Activated T-cell treated with anti-CD3 and anti-CD28 coated beads, Interleukin-2, amount 50 U/mL, for 24 hours (primary cell): ENCODE measurements around the gene ERRFI1.

Experiments
- DNase-seq: peaks from one replicate; pipeline ENCODE4 v3.0.0-alpha.2; 2020
- H3K27ac Mint-ChIP-seq: 2 replicates; pipeline ENCODE4 v1.8.0; 2020; ENCODE audit warnings: mild to moderate bottlenecking, mixed read lengths
- H3K27me3 Mint-ChIP-seq: 2 replicates; pipeline ENCODE4 v1.8.0; 2020; ENCODE audit warnings: mixed read lengths
- H3K36me3 Mint-ChIP-seq: 2 replicates; pipeline ENCODE4 v1.8.0; 2020; ENCODE audit warnings: low read depth, mixed read lengths
- H3K4me1 Mint-ChIP-seq: 2 replicates; pipeline ENCODE4 v1.8.0; 2020; ENCODE audit warnings: low read depth, mixed read lengths
- H3K4me3 Mint-ChIP-seq: 2 replicates; pipeline ENCODE4 v1.8.0; 2020; ENCODE audit warnings: mild to moderate bottlenecking, moderate library complexity, mixed read lengths
- H3K9me3 Mint-ChIP-seq: 2 replicates; pipeline ENCODE4 v1.8.0; 2020; ENCODE audit warnings: mixed read lengths

The ERRFI1 gene

GRCh38 chr1:8006037-8006963 is 19.8 kb downstream of the ERRFI1 start:
- DNase-seq, result no peak
- Mint-ChIP-seq H3K27me3 (no peaks in the 10 kb centered on the region), H3K4me1 (no peaks in the 10 kb centered on the region), H3K9me3 (no peaks in the 10 kb centered on the region), H3K36me3 (peaks cover 37% of the 10 kb centered on the region), H3K4me3 (no peak overlapping the region), H3K27ac (no peak overlapping the region)

DNA sequence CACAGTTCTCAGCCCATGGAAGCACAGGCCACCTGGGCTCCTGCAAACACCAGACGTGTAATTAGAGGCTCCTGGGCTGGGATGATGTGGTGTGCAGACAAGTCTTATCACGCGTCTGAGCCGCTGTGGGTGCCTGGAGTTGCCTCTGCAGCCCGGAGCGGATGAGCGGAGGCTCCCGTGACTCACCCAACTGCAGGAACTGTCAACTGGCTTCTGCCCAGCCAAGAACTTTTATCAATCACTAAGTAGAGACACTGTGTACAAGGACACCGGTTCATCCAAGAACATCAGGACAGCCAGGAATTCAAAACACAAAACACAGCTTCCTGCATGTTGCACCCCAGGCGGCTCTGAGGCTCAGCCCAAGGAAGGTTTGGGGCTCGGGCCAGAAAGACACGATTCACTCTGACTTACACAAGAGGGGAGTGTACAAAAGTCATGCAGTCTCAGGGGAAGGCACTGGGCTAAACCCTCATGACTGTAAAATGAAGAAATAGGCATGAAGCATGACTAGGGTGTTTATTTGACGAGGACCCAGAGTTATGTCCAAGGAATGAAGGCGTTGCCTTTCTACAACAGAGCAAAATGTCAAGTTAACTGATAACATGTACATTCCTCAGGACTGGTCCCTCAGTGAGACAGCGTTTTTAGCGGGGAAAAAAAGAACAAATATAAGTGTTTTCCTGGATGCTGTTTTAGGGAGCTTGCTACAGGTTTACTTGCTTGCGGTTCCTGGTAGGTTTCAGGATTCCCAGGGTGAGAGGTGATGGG is 21.1 kb downstream of the ERRFI1 start:
- H3K4me3 Mint-ChIP-seq, result no peak overlapping the region
- H3K27ac Mint-ChIP-seq, result no peak overlapping the region
- H3K36me3 Mint-ChIP-seq, result peaks cover 45% of the 10 kb centered on the region
- DNase-seq, result no peak
- no peaks in the 10 kb centered on the region for H3K27me3 Mint-ChIP-seq
- no peaks in the 10 kb centered on the region for H3K4me1 Mint-ChIP-seq
- H3K9me3 Mint-ChIP-seq, result no peaks in the 10 kb centered on the region

- Mint-ChIP-seq H3K36me3 (peaks cover 49% of the 10 kb centered on the region), H3K4me3 (no peak overlapping the region), H3K9me3 (no peaks in the 10 kb centered on the region), H3K27me3 (no peaks in the 10 kb centered on the region), H3K27ac (no peak overlapping the region), H3K4me1 (no peaks in the 10 kb centered on the region)
- DNase-seq, result no peak
Observed at GRCh38 chr1:8004113-8004802, 21.9 kb downstream of the ERRFI1 start.

GRCh38 chr1:8003438-8004112 is 22.5 kb downstream of the ERRFI1 start:
- Mint-ChIP-seq H3K27me3 (no peaks in the 10 kb centered on the region), H3K4me3 (no peak overlapping the region), H3K9me3 (no peaks in the 10 kb centered on the region), H3K27ac (no peak overlapping the region), H3K36me3 (peaks cover 49% of the 10 kb centered on the region), H3K4me1 (no peaks in the 10 kb centered on the region)
- no peak for DNase-seq

DNA sequence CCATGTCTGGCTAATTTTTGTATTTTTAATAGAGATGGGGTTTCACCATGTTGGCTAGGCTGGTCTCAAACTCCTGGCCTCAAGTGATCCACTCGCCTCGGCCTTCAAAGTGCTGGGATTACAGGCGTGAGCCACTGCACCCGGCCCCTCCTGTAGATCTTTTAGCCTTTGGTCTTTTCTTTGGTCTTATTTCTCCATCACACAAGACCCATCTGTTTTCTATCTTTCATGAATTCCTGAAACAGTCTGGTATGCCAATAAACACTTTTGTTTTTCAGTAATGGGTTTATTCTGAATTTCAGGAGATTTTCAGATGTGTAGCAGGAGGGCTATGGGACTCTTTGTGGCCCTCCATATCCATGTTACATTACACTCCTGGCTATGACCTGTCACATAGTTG is 23.2 kb downstream of the ERRFI1 start:
- Mint-ChIP-seq H3K9me3 (no peaks in the 10 kb centered on the region), H3K27ac (no peak overlapping the region), H3K4me1 (no peaks in the 10 kb centered on the region), H3K4me3 (no peak overlapping the region), H3K27me3 (no peaks in the 10 kb centered on the region), H3K36me3 (peaks cover 50% of the 10 kb centered on the region)
- DNase-seq, result no peak

GRCh38 chr1:8002329-8002910 is 23.7 kb downstream of the ERRFI1 start:
- Mint-ChIP-seq H3K4me1 (no peaks in the 10 kb centered on the region), H3K36me3 (peaks cover 52% of the 10 kb centered on the region), H3K4me3 (no peak overlapping the region), H3K27ac (no peak overlapping the region), H3K9me3 (no peaks in the 10 kb centered on the region), H3K27me3 (no peaks in the 10 kb centered on the region)
- no peak for DNase-seq

DNA sequence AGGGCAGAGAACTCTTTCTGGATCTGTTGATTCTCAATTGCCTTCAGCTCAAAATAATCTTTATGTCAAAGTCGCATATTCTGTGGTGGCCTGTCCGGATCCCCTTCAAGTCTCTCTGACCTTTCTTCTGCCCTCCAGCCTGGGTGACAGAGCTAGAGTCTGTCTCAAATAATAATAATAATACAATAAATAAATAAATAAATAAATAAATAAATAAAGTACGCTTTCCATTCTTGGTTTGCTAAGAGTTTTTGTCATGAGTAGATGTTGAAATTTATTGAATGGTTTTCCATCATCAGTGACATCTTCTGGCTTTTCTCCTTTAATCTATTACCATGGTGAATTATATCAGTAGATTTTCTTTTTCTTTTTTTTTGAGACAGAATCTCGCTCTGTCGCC is 30.7 kb downstream of the ERRFI1 start:
- Mint-ChIP-seq H3K4me3 (no peak overlapping the region), H3K27me3 (no peaks in the 10 kb centered on the region), H3K27ac (no peak overlapping the region), H3K36me3 (peaks cover 60% of the 10 kb centered on the region), H3K4me1 (peaks cover 6% of the 10 kb centered on the region), H3K9me3 (no peaks in the 10 kb centered on the region)
- no peak for DNase-seq

DNA sequence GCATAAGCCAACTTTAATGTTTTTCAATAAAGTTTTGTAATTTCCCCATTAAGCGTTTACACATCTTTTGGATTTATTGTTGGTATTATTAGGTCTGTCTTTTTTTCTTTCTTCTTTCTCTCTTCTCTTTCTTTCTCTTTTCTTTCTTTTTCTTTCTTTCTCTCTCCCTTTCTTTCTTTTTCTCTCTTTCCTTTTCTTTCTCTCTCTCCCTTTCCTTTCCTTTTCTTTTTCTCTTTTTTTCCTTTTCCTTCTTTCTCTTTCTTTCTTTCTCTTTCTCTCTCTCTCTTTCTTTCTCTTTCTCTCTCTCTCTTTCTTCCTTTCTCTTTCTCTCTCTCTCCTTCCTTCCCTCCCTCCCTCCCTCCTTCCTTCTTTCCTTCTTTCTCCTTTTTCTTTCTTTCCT is 31.3 kb downstream of the ERRFI1 start:
- Mint-ChIP-seq H3K9me3 (no peaks in the 10 kb centered on the region), H3K4me1 (peaks cover 6% of the 10 kb centered on the region), H3K36me3 (peaks cover 60% of the 10 kb centered on the region), H3K4me3 (no peak overlapping the region), H3K27me3 (no peaks in the 10 kb centered on the region), H3K27ac (no peak overlapping the region)
- no peak for DNase-seq

- Mint-ChIP-seq H3K36me3 (peaks cover 68% of the 10 kb centered on the region), H3K4me3 (no peak overlapping the region), H3K27ac (peak overlapping the region; percentile 44), H3K9me3 (no peaks in the 10 kb centered on the region), H3K27me3 (no peaks in the 10 kb centered on the region), H3K4me1 (peaks cover 6% of the 10 kb centered on the region)
- no peak for DNase-seq
Observed at GRCh38 chr1:7993593-7994479, 32.3 kb downstream of the ERRFI1 start.

- Mint-ChIP-seq H3K36me3 (peaks cover 70% of the 10 kb centered on the region), H3K9me3 (no peaks in the 10 kb centered on the region), H3K27ac (no peak overlapping the region), H3K27me3 (no peaks in the 10 kb centered on the region), H3K4me1 (peaks cover 6% of the 10 kb centered on the region), H3K4me3 (no peak overlapping the region)
- DNase-seq, result no peak
Observed at GRCh38 chr1:7992885-7993284, 33.2 kb downstream of the ERRFI1 start.

DNA sequence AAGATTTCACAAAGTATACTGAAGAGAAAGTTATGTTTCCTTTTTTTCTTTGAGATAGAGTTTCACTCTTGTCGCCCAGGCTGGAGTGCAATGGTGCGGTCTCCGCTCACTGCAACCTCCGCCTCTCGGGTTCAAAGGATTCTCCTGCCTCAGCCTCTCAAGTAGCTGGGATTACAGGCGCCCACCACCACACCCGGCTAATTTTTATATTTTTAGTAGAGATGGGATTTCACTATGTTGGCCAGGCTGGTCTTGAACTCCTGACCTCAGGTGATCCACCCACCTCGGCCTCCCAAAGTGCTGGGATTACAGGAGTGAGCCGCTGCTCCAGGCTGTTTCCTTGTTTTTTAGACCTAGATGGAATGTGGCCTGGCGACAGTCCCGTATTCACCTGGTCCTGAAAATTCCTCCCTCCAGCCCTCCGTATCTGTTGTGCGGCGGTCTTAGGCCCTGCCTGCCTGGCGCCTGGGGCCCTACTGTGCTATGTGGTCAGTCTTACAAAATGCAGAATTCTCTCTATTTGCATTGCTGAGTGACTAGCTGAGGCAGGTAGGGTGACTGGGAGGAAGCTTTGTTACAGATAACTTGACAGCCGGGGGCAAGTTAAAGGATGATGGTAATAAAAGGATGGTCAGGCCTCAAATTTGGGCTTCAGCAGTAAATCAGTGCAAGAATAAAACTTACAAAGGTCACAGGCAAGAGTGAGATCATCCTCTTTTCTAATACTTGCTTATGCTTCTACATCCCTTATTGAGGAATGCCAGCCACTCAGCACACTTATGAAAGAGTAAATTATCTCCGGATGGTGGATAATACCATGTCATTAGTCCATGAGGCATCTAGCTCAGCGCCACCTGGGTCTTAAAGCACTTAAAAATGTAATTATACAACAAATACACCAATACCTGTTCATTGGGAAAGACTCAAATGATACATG is 34.3 kb downstream of the ERRFI1 start:
- H3K27ac Mint-ChIP-seq, result no peak overlapping the region

GRCh38 chr1:7989762-7990428 is 36.2 kb downstream of the ERRFI1 start:
- Mint-ChIP-seq H3K4me1 (peaks cover 8% of the 10 kb centered on the region), H3K36me3 (peaks cover 84% of the 10 kb centered on the region), H3K27me3 (no peaks in the 10 kb centered on the region), H3K9me3 (no peaks in the 10 kb centered on the region), H3K27ac (no peak overlapping the region), H3K4me3 (no peak overlapping the region)
- DNase-seq, result no peak

More for the DNA sequence above, 34.3 kb downstream of the ERRFI1 start:
- Mint-ChIP-seq H3K27me3 (no peaks in the 10 kb centered on the region), H3K4me1 (peaks cover 8% of the 10 kb centered on the region), H3K36me3 (peaks cover 73% of the 10 kb centered on the region), H3K4me3 (no peak overlapping the region), H3K9me3 (no peaks in the 10 kb centered on the region)
- DNase-seq, result no peak
